ACC112 (cell line): ENCODE data around the gene IFI6.

Experiments
- H2AFZ ChIP-seq: fragments of 200-600 bp; sonication (generic); one replicate; pipeline ENCODE4 v1.6.0; 2017; ENCODE audit warnings: antibody characterized with exemption, low read length; ENCODE audit not compliant: unreplicated experiment
- H3K27ac ChIP-seq: fragments of 200-600 bp; sonication (generic); 2 replicates; pipeline ENCODE4 v1.5.1; 2014; ENCODE audit warnings: low read depth, mild to moderate bottlenecking, antibody characterized with exemption, low read length, moderate library complexity
- H3K27me3 ChIP-seq: fragments of 200-600 bp; sonication (generic); 2 replicates; pipeline ENCODE4 v1.6.1; 2014; ENCODE audit warnings: mild to moderate bottlenecking, antibody characterized with exemption, low read length, moderate library complexity, mixed read lengths; ENCODE audit not compliant: insufficient read depth
- H3K36me3 ChIP-seq: fragments of 200-600 bp; sonication (generic); 2 replicates; pipeline ENCODE4 v1.6.1; 2016; ENCODE audit warnings: mild to moderate bottlenecking, antibody characterized with exemption, low read length, moderate library complexity, mixed read lengths; ENCODE audit not compliant: insufficient read depth
- H3K4me1 ChIP-seq: fragments of 200-600 bp; sonication (generic); one replicate; pipeline ENCODE4 v1.6.1; 2016; ENCODE audit warnings: low read length, mixed read lengths; ENCODE audit not compliant: insufficient read depth, unreplicated experiment, control insufficient read depth
- H3K4me3 ChIP-seq: fragments of 200-600 bp; sonication (generic); 2 replicates; pipeline ENCODE4 v1.5.1; 2014; ENCODE audit warnings: mild to moderate bottlenecking, low read depth, low read length
- H3K79me2 ChIP-seq: fragments of 200-600 bp; sonication (generic); one replicate; pipeline ENCODE4 v1.6.0; 2016; ENCODE audit warnings: low read length; ENCODE audit not compliant: control insufficient read depth, unreplicated experiment, insufficient read depth

The IFI6 gene

GRCh38 chr1:27661412-27662075, 10.4 kb downstream of the IFI6 start:
- Histone ChIP-seq H3K27me3 (no peaks in the 10 kb centered on the region), H3K27ac (peak overlapping the region; percentile 3; the same call in 1 of the 2 replicates), H2AFZ (no peak overlapping the region), H3K36me3 (peaks cover 9% of the 10 kb centered on the region; the same call in 1 of the 2 replicates), H3K79me2 (no peaks in the 10 kb centered on the region), H3K4me3 (no peak overlapping the region), H3K4me1 (peaks cover 50% of the 10 kb centered on the region)

GRCh38 chr1:27660300-27660835, 11.6 kb downstream of the IFI6 start:
- Histone ChIP-seq H3K4me3 (peak overlapping the region; percentile 74), H3K79me2 (no peaks in the 10 kb centered on the region), H3K27ac (peak overlapping the region; percentile 98), H2AFZ (no peak overlapping the region), H3K4me1 (peaks cover 49% of the 10 kb centered on the region), H3K36me3 (peaks cover under 1% of the 10 kb centered on the region; the same call in 1 of the 2 replicates), H3K27me3 (no peaks in the 10 kb centered on the region)

GRCh38 chr1:27659497-27660299, 12.3 kb downstream of the IFI6 start:
- H3K4me3 ChIP-seq, result peak overlapping the region; percentile 74
- peak overlapping the region; percentile 98 for H3K27ac ChIP-seq
- no peak overlapping the region for H2AFZ ChIP-seq
- peaks cover 44% of the 10 kb centered on the region for H3K4me1 ChIP-seq
- no peaks in the 10 kb centered on the region for H3K79me2 ChIP-seq
- no peaks in the 10 kb centered on the region for H3K36me3 ChIP-seq
- no peaks in the 10 kb centered on the region for H3K27me3 ChIP-seq

GRCh38 chr1:27658951-27659496, 13.0 kb downstream of the IFI6 start:
- Histone ChIP-seq H3K4me3 (peak overlapping the region; percentile 74), H3K79me2 (no peaks in the 10 kb centered on the region), H3K36me3 (no peaks in the 10 kb centered on the region), H3K4me1 (peaks cover 38% of the 10 kb centered on the region), H3K27me3 (no peaks in the 10 kb centered on the region), H2AFZ (no peak overlapping the region), H3K27ac (peak overlapping the region; percentile 98)

- Histone ChIP-seq H3K27me3 (no peaks in the 10 kb centered on the region), H3K4me1 (peaks cover 43% of the 10 kb centered on the region), H3K79me2 (no peaks in the 10 kb centered on the region), H3K36me3 (no peaks in the 10 kb centered on the region), H3K4me3 (no peak overlapping the region), H2AFZ (no peak overlapping the region), H3K27ac (peak overlapping the region; percentile 44)
These were observed 15.7 kb downstream of the IFI6 start for GRCh38 chr1:27656157-27656893.

GRCh38 chr1:27655151-27655937, 16.6 kb downstream of the IFI6 start:
- Histone ChIP-seq H3K27ac (peak overlapping the region; percentile 33; the same call in 1 of the 2 replicates), H3K4me1 (peaks cover 48% of the 10 kb centered on the region), H3K27me3 (no peaks in the 10 kb centered on the region)

GRCh38 chr1:27652111-27652864, 19.7 kb downstream of the IFI6 start:
- Histone ChIP-seq H3K79me2 (no peaks in the 10 kb centered on the region), H2AFZ (no peak overlapping the region), H3K36me3 (no peaks in the 10 kb centered on the region), H3K27ac (peak overlapping the region; percentile 60), H3K4me1 (peaks cover 37% of the 10 kb centered on the region), H3K27me3 (no peaks in the 10 kb centered on the region), H3K4me3 (no peak overlapping the region)

More at GRCh38 chr1:27655151-27655937, 16.6 kb downstream of the IFI6 start:
- H3K4me3 ChIP-seq, result no peak overlapping the region
- peak overlapping the region; percentile 29 for H2AFZ ChIP-seq
- no peaks in the 10 kb centered on the region for H3K36me3 ChIP-seq
- no peaks in the 10 kb centered on the region for H3K79me2 ChIP-seq

GRCh38 chr1:27650539-27651175, 21.3 kb downstream of the IFI6 start:
- Histone ChIP-seq H3K36me3 (no peaks in the 10 kb centered on the region), H3K27ac (peak overlapping the region; percentile 81), H3K27me3 (no peaks in the 10 kb centered on the region), H2AFZ (peak overlapping the region; percentile 56), H3K79me2 (no peaks in the 10 kb centered on the region), H3K4me3 (no peak overlapping the region), H3K4me1 (peaks cover 28% of the 10 kb centered on the region)

- Histone ChIP-seq H3K27ac (peak overlapping the region; percentile 81), H3K27me3 (no peaks in the 10 kb centered on the region), H3K36me3 (no peaks in the 10 kb centered on the region), H2AFZ (peak overlapping the region; percentile 56), H3K4me1 (peaks cover 24% of the 10 kb centered on the region), H3K79me2 (no peaks in the 10 kb centered on the region), H3K4me3 (no peak overlapping the region)
These were observed 21.8 kb downstream of the IFI6 start for GRCh38 chr1:27650171-27650538.
